Measurements from ENCODE around the gene TPRA1.

GRCh38 chr3:127578802-127579201 lies 11.7 kb downstream of the TPRA1 start:
- TF ChIP-seq CTCF (conservative IDR thresholded peaks at IDR 0.05 in 1 of 2, IDR thresholded peaks at IDR 0.05 in 1 of 2; ENCODE audit: extremely low read depth in 1 of 2, insufficient read depth in 1 of 2, low read depth in 1 of 2, low read length in 2 of 2) (no peak), EZH2 (IDR thresholded peaks at IDR 0.05; ENCODE audit: borderline replicate concordance, low read length) (no peak)

Measured in mammary epithelial cell (primary cell).